GM19328 (cell line): ENCODE results near the gene SLCO2B1.
"Not testable (repeated sequence)": the region's sequence is repeated elsewhere in the genome, so short reads cannot be mapped to it uniquely, and the experiment has no call there.

Experiments used
- ATAC-seq: cut with Tn5 transposase; IDR thresholded peaks from one replicate; pipeline ENCODE4 v1.9.1; 2021; ENCODE audit warnings: mild to moderate bottlenecking, moderate library complexity; ENCODE audit not compliant: unreplicated experiment

SLCO2B1 gene

GRCh38 chr11:75150879-75151278, at the start of gene SLCO2B1:
TSS of gene SLCO2B1 (plus strand) at chr11:75151107. CDS start at chr11:75151382, 275 bp downstream.
- no peak for ATAC-seq

- ATAC-seq: no peak
Observed at GRCh38 chr11:75101424-75102128, 49.3 kb upstream of the SLCO2B1 start.

GRCh38 chr11:75103380-75104026, 47.4 kb upstream of the SLCO2B1 start:
- ATAC-seq: no peak

GRCh38 chr11:75105462-75105925, 45.4 kb upstream of the SLCO2B1 start:
- no peak for ATAC-seq

GRCh38 chr11:75105967-75106681, 44.8 kb upstream of the SLCO2B1 start:
- not testable (repeated sequence) for ATAC-seq

- ATAC-seq: no peak
Observed at GRCh38 chr11:75107187-75107586, 43.7 kb upstream of the SLCO2B1 start.

GRCh38 chr11:75112200-75112599, 38.7 kb upstream of the SLCO2B1 start:
- no peak for ATAC-seq

GRCh38 chr11:75113030-75113429, 37.9 kb upstream of the SLCO2B1 start:
- ATAC-seq: no peak

GRCh38 chr11:75114465-75114864, 36.4 kb upstream of the SLCO2B1 start:
- ATAC-seq: no peak

- no peak for ATAC-seq
Observed at GRCh38 chr11:75118577-75118976, 32.3 kb upstream of the SLCO2B1 start.

GRCh38 chr11:75126564-75126963, 24.3 kb upstream of the SLCO2B1 start:
- no peak for ATAC-seq

GRCh38 chr11:75132080-75132479, 18.8 kb upstream of the SLCO2B1 start:
- ATAC-seq: no peak

GRCh38 chr11:75133976-75134375, 16.9 kb upstream of the SLCO2B1 start:
- ATAC-seq: no peak

GRCh38 chr11:75135021-75135650, 15.8 kb upstream of the SLCO2B1 start:
- ATAC-seq: no peak

- no peak for ATAC-seq
Observed at GRCh38 chr11:75135651-75136050, 15.3 kb upstream of the SLCO2B1 start.

- no peak for ATAC-seq
Observed at GRCh38 chr11:75140269-75141138, 10.4 kb upstream of the SLCO2B1 start.

GRCh38 chr11:75141166-75141565, 9.7 kb upstream of the SLCO2B1 start:
- ATAC-seq: no peak

- no peak for ATAC-seq
Observed at GRCh38 chr11:75142714-75143419, 8.0 kb upstream of the SLCO2B1 start.

GRCh38 chr11:75143420-75143731, 7.5 kb upstream of the SLCO2B1 start:
- ATAC-seq: no peak

GRCh38 chr11:75144716-75145014, 6.2 kb upstream of the SLCO2B1 start:
- no peak for ATAC-seq
